Ovary (tissue), 3 donors: ENCODE results near the gene PALS1.

Experiments used
- CTCF ChIP-seq, 3 donors: fragments of 450-650 bp in 2 of 3; fragments of 200-600 bp in 1 of 3; IDR thresholded peaks; one replicate each; pipeline versions ENCODE4 v1.5.1 to v1.8.0; 2016 to 2022; ENCODE audit warnings: antibody characterized with exemption in 3 of 3, mild to moderate bottlenecking in 1 of 3
- EP300 ChIP-seq: sonication (generic); formaldehyde crosslinking; IDR thresholded peaks from one replicate; pipeline ENCODE4 v1.6.1; 2017; ENCODE audit warnings: antibody characterized with exemption
- POLR2A ChIP-seq: fragments of 450-650 bp; IDR thresholded peaks from one replicate; pipeline ENCODE4 v1.6.1; 2017; ENCODE audit warnings: antibody characterized with exemption, mild to moderate bottlenecking, moderate library complexity
- donor health status: DM: no; HTN: no; CAD: no.

- no peak for TF ChIP-seq CTCF (IDR thresholded peaks at IDR 0.05)
- TF ChIP-seq POLR2A = no peak
- no peak for TF ChIP-seq EP300
Observed at GRCh38 chr14:67253076-67253635, 11.9 kb downstream of the PALS1 start.
